T1000 (cell line): ENCODE data around the gene TAB2.

Experiments used
- DNase-seq: peaks from one replicate; lab custom pipeline; 2025; ENCODE audit warnings: mixed read lengths; lab: John Stamatoyannopoulos, UW

The TAB2 gene

GRCh38 chr6:149419696-149420404 lies 102.3 kb downstream of the TAB2 start:
- DNase-seq: no peak

DNA sequence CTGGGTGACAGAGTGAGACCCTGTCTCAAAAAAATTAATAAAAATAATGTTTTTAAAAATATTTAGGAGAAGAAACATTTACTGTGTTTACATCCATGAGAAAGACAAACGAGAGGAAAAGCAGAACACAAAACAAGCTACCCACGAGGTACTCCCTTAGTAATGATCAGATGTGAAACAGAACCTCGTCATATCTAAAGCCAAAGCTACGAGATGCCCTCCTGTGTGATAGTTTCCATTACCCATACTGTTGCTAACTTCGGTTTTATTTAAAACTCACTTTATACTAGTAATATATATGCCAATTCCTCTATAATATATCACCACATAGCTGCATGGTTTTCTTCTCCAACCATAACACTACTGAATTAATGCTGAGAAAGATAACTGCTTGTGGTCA lies 103.6 kb downstream of the TAB2 start:
- DNase-seq: no peak

- no peak for DNase-seq
Observed at GRCh38 chr6:149422581-149422980, 105.1 kb downstream of the TAB2 start.

GRCh38 chr6:149423964-149424440 lies 106.5 kb downstream of the TAB2 start:
- DNase-seq: no peak

GRCh38 chr6:149425224-149425623 lies 107.7 kb downstream of the TAB2 start:
- no peak for DNase-seq

GRCh38 chr6:149425754-149426153 lies 108.2 kb downstream of the TAB2 start:
- no peak for DNase-seq

- no peak for DNase-seq
Observed at GRCh38 chr6:149428606-149429005, 111.1 kb downstream of the TAB2 start.

- no peak for DNase-seq
Observed at GRCh38 chr6:149429427-149430360, 112.2 kb downstream of the TAB2 start.

DNA sequence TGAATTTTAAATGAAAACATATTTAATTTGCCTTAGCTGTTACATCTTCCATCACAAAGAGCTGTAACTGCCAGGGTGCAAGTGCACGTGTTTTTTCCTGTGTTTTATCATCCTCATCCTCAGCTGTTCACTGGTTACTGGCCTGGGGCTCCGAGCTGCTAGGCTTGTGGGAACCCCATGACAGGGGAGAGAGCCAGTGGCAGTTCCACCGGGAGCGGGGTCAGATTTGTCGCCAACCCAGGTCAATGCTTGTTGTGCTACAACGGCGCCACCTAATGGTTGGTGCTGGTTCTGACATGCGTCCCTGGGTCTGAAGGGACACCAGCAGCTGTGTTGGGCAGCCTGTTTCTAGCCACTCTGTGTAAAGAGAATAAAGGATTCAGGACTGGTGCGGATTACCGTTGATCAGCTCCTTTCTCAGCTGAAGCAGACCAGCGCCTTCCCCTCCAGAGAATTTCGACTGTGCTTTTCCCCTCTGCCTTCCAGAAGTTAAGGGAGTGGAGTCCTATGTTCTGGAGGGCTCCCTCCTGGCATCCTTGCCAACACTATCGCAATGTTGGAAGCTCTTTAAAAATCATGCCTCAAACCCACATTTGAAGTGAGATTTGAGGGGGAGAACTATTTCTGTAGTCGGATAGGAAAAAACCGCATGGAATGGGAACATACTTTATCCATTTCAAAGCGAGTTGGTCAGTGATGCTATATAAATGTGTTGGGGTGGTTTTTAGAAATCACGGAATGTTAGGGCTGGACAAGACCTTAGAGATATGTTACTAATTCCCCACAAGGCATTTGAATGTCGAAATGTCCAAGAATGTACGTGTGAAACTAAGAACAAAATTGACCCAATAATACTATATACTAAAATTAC lies 114.6 kb downstream of the TAB2 start:
- peak; percentile 70 for DNase-seq

GRCh38 chr6:149433405-149433804 lies 115.9 kb downstream of the TAB2 start:
- no peak for DNase-seq

DNA sequence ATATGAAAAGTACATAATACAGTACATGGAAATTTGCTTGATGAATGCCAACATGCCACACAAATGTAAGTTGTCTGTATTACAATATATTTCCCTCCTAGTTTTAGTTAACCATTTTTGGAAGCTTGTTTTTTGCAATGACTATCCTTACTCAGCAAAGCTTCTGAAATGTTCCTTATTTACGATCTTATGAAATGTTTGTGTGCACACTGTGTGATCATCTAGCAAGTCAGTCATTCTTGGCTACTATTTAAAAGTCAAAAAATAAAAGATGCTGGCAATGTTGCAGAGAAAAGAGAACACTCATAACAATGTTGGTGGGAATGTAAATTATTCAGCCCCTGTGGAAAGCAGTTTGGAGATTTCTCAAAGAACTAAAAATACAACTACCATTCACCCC lies 116.4 kb downstream of the TAB2 start:
- DNase-seq: no peak

- DNase-seq: no peak
Observed at GRCh38 chr6:149435919-149436586, 118.5 kb downstream of the TAB2 start.

DNA sequence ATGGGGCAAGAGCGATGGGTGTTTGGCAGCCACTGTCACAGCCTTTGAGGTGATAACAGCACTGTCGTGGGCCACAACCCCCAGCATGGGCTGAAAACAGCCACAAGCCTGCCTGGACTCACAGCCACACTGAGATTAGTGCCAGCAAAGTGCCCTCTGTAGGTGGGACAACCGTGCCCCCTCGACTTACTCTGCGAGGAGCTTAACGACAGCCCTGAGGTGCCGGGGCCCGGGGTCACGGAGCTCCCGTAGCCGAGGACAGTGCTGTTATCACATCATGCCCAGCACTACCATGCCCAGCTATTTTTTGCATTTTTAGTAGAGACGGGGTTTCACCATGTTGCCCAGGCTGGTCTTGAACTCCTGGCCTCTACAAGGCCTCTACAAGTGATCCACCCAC lies 119.1 kb downstream of the TAB2 start:
- no peak for DNase-seq

DNA sequence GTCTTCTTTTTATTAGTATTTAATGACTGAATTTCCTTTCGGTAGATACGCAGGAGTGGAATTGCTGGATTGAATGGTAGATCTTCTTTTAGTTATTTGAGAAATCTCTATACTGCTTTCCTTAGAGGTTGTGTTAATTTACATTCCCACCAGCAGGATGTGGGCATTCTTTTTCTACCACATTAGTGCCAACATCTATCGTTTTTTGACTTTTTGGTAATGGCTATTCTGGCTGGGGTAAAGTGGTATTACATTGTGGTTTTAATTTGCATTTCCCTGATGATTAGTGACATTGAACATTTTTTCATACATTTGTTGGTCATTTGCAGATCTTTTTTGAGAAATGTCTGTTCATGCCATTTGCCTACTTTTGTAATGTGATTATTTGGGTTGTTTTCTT lies 119.7 kb downstream of the TAB2 start:
- no peak for DNase-seq

GRCh38 chr6:149438855-149439254 lies 121.3 kb downstream of the TAB2 start:
- DNase-seq: no peak

DNA sequence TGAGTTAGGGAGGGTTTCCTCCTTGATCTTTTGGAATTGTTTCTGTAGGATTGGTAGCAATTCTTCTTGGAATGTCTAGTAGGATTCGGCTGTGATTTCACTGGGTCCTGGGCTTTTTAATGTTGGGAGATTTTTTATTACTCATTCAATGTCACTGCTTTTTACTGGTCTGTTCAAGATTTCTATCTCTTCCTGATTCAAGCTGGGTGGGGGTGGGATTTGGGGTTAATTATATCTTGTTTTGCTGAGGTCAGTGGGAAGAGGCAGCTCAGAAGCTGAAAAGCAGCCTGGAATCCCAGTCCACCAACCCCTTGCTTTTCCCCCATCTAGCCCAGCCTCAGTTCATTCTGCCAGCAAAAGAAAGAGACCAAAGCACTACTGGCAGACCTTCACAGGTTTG lies 122.1 kb downstream of the TAB2 start:
- no peak for DNase-seq

DNA sequence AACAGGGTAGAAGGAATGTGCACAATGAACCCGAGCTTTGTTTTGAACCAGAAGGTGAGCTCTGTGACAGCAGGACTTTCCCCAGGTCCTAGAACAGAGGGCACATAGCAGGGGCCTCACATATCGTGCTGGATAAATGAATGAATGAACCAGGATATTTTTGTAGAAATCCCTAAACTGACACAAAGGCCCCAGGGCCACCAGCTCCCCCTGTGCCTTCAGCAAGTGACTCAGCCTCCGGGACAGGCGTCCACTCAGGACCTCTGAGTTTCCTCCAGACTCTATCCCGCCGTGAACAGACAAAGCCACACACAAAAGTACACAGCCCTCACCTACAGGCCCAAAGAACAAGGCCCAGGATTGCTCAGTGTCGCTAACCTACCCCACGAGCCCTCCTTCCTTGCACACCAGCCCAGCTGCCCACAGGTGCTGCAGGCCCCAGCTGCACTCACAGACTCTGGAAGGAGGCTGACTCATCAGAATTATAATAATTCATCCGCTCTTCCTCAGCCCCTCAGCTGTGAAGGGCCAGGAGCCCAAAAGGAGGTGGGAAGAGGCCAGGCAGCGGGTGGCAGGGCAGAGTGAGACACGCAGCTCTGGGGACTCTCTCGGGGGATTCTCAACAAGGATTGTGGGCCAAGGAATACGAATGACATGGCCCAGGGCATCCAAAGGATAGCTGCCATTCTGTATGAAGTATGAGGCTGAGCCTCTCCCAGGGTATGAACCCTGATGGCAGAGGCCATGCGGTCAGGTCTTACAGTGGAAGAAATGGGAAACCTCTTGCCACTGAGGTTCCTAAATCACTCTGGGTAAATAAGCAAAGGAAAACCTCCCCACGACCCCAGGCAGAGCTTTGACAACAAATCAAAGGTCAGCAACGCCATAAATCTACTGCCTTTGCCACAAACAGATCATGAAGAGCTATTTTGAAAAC lies 123.5 kb downstream of the TAB2 start:
- DNase-seq: no peak

- DNase-seq: no peak
Observed at GRCh38 chr6:149441740-149442139, 124.2 kb downstream of the TAB2 start.

- DNase-seq: no peak
Observed at GRCh38 chr6:149443411-149444181, 126.1 kb downstream of the TAB2 start.
